Stomach (tissue), 4 donors: ENCODE data around the gene LSM4.

Experiments
- POLR2AphosphoS5 ChIP-seq, 3 donors: sonication (generic); formaldehyde crosslinking; IDR thresholded peaks; one replicate each; pipeline ENCODE4 v1.6.1; 2016; ENCODE audit warnings: antibody characterized with exemption in 3 of 3
- TF ChIP-seq, protein P1 (sequence below), 7 experiments: fragments of 450-650 bp in 4 of 7; fragments of 200-600 bp in 3 of 7; sonication (generic) in 3 of 7; IDR thresholded peaks; one replicate each; pipeline ENCODE4 v1.5.1; 2016 to 2019; ENCODE audit warnings: antibody characterized with exemption in 7 of 7, control low read depth in 2 of 7, mild to moderate bottlenecking in 1 of 7

DNA sequence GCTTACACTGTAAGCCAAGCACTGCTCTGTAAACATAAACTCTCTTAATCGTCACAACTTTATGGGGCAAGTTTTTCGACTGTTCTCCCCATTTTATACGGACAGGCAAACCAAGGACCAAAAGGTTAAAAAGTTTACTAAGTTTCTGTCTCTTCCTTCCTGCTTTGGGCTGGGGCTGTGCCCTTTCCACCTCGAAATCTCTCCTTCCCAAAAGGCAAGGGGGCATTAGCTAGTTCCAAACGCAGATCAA is 43.7 kb downstream of the LSM4 start:
- no peak for TF ChIP-seq POLR2AphosphoS5 (IDR thresholded peaks at IDR 0.05)
- TF ChIP-seq, protein P1, sequence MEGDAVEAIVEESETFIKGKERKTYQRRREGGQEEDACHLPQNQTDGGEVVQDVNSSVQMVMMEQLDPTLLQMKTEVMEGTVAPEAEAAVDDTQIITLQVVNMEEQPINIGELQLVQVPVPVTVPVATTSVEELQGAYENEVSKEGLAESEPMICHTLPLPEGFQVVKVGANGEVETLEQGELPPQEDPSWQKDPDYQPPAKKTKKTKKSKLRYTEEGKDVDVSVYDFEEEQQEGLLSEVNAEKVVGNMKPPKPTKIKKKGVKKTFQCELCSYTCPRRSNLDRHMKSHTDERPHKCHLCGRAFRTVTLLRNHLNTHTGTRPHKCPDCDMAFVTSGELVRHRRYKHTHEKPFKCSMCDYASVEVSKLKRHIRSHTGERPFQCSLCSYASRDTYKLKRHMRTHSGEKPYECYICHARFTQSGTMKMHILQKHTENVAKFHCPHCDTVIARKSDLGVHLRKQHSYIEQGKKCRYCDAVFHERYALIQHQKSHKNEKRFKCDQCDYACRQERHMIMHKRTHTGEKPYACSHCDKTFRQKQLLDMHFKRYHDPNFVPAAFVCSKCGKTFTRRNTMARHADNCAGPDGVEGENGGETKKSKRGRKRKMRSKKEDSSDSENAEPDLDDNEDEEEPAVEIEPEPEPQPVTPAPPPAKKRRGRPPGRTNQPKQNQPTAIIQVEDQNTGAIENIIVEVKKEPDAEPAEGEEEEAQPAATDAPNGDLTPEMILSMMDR (IDR thresholded peaks at IDR 0.05): no peak
